GM19463 (cell line): ENCODE measurements around the gene TTLL11.

Experiments
- ATAC-seq: cut with Tn5 transposase; IDR thresholded peaks from one replicate; pipeline ENCODE4 v1.9.1; 2021; ENCODE audit warnings: mild to moderate bottlenecking, moderate library complexity; ENCODE audit not compliant: unreplicated experiment

Gene TTLL11

DNA sequence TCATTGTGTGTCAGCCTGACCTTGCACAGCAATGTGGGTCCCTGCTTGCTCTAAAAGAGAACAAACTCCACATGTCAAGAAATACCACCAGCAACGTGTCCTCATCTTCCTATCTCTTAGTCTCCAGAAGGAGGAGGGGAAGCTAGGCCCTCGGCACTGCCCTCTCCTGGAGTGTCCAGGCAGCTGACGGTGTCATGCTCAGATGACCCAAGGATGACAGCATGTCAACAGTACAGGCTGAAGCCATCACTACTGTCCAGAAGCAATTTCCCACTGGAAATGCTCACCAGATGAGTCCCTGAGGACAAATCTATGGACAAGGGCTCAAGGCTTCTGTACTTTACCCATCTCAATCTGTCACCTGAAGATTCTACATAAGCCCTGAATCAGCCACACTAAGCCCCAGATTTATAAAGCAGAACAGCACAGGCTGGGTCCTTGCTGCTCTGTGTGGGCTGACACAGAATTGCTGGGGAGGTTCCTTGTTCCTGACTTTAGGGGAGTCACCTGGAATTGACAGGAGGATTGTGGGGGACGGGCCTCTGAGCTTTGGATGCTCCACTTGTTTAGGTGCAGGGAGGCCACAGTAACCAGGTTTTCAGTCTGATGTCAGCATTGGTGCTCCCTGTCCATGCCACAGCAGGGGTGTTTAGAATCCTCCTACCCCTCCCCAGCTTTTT is 231.5 kb downstream of the TTLL11 start:
- ATAC-seq: no peak

DNA sequence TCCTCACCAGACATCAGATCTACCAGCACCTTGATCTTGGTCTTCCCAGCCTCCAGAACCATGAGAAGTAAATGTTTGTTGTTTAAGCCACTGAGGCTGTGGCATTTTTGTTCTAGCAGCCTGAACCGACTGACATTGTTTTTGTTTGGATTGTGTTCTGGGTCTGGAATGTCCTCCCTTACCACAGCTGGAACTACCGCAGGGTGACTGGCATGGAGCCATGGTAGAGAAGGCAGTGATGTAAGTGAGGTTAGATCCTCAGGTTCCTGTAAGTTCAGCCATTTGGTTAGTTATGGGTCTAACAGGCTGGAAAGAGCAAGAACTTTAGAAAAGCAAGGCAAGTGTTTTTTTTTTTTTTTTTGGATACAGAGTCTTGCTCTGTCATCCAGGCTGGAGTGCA is 232.4 kb downstream of the TTLL11 start:
- no peak for ATAC-seq

DNA sequence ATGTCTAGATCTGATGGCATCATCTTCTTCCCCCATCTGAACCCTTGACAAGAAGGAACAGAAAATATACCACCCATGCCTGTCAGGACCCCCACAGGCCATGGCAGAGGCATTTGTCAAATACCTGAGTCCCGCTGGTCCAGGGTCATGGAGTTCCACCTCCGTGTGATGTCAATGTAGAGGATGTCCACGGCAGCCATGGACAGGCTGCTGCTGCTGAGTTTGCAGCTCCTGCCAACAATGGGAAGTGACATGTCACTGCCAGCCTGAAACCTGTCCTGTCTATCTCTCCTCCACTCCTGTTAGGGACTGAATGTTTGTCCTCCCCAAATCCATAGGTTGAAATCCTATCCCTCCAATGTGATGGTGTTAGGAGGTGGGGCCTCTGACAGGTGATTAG is 232.9 kb downstream of the TTLL11 start:
- no peak for ATAC-seq

DNA sequence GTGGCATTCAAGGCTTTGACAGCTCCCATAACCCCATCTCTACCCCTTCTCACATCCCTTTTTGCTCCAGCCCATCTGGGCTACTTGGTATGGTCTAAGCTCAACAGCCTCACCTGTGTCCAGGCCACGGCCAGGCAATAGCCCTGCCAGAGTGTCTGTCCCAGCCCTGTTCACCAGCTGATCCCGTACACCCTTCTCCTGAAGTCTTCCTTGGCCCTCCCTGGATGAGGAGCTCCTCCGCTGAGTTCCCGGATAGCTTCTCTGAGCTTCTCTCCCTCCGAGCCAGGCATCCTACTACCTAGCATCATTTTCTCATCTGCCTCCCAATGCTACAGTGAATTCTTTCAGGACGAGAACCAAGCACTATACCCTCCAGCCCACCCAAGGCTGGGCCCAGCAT is 233.5 kb downstream of the TTLL11 start:
- no peak for ATAC-seq

DNA sequence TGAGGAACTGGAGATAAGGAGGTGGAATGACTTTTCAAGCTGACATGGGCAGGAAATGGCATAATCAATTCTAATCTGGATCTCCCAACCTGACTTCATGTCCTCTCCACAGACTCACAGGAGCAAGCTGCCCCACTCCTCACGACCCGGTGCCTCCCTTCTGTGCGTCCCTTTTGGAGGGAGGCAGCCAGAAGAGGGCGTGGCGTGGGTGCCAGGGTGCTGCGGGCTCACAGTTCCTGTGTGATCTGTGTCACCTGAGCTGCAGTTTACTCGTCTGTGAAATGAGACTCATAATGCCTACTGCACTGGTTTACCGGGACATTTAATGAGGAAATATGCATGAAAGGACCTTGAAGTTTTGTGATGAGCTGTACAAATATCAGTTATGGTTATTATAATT is 234.3 kb downstream of the TTLL11 start:
- no peak for ATAC-seq

DNA sequence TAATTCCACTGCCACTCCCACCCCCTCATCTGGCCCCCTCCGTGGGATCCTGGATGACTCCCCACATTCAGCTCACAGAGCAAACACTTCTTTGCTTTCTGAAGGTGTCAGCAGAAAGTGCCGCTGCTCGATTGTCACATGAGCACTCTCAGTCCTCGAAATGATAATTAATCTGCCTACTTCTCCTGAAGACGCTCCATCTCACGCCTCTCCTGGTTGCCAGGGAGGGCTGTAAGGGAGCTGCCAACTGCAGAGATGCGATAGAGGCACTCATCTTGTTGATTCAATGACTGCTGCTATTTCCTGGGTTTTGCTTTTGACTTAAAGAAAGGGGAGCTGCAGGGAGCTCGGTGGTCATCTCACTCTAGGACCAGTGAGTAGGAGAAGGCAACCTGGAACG is 235.2 kb downstream of the TTLL11 start:
- ATAC-seq: no peak

DNA sequence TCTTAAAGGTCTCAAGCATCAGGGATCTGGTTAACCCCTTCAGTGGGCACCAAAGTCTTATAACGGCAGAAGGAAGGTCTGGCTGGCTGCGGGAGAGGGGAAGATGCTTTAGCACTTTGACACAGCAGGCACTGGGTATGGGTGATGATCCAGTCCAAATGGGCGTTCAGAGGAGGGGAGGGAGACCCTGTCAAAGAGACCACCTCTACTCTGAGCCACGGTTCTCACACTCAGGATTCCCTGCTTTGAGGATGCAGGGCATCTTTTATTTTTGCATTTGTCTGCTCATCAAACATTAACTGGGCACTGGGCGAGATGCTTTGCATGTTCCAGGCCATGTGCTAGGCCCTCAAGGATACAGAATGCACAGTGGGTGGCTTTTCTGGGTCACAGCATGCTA is 237.6 kb downstream of the TTLL11 start:
- ATAC-seq: no peak

DNA sequence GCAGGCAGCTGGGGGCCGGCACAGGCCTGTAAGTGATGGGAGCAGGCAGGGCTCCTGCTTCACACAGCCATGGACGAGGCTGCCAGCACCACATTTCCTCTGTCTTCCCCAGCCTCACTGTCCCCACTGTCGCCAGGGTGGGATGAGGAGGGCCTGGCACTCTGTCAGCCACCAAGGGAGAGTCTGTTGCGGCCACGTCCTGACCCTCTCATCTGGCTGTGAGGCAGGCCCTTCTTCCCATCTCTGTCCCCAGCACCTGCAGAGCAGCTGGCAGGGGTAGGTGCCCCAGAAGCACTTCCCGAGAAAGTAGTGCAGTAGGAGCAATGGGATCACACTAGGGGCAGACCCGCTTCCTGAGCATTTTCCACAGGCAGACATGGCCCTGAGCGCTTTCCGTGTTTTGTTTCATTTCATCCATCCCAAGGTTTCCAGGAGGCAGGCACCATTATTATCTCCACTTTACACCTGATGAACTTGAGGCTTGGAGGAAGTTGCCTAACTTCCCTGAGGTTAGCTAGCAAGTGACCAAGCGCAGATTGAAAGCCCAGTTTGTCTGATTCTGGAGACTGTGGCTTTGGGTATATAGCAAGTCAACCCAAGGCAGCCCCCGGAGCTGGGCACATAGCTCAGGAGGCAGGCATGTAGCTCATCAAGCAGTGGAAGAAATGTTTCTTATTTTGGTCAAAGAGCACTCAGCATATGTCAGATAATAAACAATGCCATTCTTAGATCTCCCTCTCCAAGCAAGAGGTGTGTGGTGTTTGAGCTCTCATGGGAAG is 239.3 kb downstream of the TTLL11 start:
- ATAC-seq: no peak

DNA sequence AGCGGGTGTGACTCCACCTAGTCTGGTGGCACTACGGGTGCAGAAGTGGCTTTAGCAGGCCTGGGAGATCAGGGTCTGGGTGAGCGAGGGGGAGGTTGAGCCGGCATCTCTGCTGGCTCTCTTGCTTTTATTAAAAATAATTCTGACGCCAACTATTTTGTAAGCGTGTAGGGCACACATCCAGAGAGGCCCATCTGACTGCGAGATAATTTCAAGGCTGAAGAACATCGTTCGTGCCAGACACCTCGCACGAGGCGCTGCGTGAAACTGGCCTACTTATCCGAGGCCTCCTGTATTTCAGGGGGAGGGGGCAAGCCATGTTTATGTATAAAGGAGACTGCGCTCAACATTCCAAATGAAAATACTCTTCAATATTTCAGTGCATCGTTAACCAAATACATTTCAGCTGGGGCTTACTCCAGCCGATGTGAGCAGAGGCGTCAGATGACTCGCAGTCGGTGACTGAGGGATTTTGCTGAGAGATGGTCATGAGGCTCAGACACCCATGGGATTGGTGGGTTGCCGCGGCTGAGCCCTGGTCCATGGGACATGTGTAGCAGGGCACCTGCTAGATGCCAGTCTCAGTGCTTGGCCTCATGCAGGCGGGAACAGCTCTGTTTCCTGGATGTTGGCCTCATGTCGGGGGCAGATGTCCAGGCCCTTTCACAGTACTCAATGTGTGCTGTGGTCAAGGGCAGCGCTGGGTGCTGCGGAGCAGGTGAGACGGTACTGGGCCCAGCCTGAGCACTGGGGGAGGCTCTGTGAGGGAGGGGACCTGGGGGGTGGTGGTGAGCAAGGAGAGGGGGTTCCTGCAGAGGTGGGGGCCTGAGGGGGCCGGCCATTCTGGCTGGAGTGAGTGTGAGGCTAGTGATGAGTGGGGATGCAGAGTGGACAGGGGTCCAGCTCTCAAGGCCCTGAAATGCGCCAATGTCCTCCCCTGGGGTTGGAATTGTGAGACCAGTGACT is 240.2 kb downstream of the TTLL11 start:
- ATAC-seq: no peak

DNA sequence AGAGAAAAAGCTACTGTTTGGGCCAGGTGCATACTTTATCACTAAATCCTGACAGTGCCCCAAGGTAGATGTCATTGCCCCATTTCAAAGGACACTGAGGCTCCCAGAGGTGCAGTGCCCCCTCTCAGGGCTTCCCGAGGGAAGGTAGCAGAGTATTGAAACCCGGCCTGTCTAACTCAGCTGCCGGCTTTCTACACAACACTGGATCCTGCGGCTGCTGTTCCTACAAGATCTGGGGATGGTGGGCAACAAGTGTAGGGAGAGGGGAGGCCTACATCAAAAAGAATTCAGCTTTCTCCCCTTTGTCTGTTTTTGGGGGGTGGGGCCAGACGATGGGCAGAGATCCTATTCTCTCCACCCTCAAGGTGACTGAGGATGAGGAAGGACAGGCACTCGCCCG is 240.9 kb downstream of the TTLL11 start:
- no peak for ATAC-seq

DNA sequence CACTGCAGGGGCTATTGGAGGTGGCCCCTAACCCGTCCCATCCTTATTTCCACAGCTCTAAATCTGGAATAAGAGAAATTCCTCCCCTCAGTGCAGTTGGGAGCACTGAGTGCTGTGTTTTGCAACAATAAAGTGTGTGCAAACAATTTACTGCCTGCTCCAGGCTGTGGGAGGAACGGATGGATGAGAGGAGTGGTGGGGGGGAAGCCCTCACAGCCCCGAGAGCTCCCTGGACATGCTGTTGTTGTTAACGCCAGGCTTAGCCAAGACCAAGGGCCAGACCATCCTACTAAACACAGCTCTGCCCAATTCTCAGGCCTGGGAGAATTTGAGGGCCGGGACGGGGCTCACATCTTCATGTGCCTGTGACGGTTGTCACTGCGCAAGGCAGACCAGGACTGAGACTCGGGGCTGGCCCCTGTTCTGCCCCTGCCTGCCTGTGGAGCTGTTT is 241.4 kb downstream of the TTLL11 start:
- no peak for ATAC-seq

DNA sequence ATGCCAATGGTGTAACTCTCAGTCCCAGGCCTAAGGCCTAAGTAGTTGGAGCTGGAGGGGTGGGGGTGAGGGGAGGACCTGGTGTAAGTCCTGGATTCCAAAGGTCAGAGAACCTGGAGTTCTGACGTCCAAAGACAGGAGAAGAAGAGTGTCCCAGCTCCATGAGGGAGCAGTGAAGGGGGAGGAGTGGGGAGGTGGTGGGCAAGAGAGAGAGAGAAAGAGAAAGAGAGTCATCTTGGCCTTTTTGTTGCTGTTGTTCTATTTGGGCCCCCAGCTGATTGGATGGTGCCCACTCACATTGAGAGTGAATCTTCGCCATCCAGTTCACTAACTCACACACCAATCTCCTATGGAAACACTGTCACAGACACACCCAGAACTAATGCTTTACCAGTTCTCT is 242.7 kb downstream of the TTLL11 start:
- ATAC-seq: no peak

DNA sequence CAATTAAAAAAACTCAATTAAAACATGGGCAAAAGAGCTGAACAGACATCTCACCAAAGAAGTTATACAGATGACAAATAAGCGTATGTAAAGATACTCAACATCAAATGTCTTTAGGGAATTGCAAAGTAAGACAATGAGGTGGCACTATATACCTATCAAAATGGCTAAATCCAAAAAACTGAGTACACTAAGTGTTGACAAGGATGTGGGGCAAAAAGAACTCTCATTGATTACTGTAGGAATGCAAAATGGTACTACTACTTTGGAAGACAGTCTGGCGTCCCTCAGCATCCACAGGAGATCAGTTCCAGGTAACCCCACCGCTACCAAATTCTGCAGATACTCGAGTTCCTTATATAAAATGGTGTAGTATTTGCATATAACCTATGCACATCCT is 243.6 kb downstream of the TTLL11 start:
- ATAC-seq: no peak

DNA sequence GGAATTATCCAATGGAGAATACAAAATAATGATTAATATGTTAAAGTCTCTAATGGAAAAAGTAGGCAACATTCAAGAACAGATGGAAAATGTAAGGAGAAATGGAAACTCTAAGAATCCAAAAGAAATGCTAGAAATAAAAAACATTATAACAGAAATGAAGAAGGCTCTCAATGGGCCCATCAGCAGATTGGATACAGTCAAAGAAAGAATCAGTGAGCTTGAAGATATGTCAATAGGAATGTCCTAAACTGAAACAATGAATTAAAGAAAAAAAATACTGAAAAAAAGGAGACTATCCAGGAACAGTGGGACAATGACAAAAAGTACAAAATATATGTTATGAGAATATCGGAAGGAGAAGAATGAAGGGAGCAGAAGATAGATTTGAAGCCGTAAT is 248.5 kb downstream of the TTLL11 start:
- no peak for ATAC-seq

DNA sequence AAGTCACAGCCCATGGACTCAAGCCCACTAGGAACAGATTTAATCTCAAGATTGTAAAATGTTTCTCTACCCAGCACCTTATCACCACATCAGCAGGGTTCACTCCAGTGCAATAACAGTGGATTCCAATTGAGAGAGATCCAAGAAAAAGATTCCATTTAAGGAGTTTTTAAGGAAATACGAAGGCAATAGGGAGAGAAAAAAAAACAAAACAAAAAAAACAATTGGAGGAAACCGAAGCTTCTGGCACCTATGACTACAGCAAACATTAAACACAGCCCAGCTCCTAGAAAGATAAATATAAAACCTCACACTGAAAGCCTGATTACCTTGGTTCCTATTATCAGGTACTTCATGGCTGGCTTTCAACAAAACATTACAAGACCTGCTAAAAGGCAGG is 249.0 kb downstream of the TTLL11 start:
- ATAC-seq: no peak

DNA sequence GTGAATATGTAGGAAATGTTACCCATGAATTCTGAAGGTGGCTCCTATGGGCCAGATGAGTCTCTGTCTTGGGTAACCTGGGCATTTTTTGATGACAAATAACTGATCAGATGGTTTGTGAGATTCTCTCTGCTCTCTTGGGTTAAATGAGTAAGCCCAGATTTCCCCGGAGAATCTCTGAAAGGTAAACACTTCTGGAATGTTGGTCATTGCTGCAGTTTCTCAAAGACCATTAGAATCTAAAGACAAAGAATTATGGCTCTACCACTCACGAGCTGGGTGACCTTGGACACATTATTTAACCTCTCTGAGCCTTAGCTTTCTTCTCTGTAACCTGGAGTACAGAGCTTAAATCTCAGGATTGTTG is 250.5 kb downstream of the TTLL11 start:
- ATAC-seq: no peak

DNA sequence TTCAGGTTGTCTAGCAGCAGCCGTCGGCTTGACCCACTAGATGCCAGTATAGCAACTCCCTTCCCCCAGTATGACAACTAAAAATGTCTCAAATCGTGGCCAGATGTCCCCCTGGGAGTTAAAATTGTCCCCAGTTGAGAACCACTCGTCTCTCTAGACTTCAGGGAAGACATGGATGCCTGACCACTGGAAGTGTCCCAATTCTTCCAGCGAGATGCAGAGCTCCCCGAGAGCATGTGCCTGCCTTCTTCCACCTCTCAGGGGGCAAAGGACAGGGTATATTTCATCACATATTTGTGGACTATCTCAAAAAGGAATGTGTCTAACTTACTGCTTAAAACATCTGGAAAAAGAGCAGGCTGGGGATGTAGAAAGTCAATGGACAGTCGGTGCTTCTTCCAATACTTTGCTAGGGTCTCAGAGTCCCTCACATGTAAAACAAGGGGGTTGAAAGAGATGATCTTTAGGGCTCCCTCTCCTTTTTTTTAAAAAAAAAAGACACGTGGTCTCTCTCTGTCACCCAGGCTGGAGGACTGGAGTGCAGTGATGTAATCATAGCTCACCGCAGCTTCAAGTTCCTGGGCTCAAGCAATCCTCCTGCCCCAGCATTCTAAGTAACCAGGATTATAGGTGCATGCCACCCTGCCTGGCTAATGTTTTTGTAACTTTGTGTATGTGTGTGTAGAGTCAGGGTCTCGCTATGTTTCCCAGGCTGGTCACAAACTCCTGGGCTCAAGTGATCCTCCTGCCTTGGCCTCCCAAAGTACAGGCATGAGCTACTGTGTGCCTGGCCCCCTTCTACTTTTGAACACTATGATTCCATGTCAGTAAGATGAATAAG is 251.1 kb downstream of the TTLL11 start:
- no peak for ATAC-seq

DNA sequence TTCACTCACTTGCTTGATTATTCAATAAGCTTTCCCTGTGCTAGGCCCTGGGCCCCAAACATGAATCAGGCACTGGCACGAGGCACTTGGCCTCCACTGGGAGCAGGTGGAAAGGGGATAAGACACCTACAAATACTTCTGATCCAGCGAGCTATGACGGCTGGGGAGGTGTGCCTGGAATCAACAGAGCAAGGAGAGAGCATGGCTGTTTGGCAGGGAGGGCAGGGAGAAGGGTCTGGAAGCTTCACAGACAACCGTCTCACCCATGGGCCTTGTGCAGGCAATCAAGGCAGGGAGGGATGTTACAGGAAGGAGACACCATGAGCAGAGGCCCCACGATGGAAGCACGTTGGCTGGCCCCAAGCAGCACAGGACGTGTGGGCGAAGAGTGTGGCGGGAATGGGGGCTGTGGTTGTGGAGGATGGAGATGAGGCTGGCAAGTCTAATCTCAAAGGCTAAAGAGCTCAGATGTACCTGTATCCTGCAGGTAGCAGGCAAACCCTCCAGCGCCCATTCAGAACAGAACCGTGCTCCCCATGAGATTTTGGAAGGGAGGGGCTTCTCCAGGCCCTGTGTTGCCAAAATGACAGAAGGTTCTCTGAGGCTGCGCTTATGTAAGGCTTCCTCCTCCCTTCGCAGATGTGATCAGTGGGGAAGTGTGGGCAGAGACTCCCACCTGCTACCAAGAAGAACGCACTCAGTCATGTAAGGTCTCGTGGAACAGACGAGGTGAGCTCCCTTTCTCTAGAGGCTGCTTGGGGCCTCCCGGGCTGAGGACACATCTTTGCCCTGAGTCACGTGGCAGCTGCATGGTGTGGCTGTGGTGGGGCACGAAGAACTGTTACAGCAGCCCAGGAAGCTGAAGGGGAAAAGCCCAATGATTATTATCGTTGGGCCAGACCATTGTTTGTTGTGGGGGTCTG is 252.0 kb downstream of the TTLL11 start:
- ATAC-seq: no peak

DNA sequence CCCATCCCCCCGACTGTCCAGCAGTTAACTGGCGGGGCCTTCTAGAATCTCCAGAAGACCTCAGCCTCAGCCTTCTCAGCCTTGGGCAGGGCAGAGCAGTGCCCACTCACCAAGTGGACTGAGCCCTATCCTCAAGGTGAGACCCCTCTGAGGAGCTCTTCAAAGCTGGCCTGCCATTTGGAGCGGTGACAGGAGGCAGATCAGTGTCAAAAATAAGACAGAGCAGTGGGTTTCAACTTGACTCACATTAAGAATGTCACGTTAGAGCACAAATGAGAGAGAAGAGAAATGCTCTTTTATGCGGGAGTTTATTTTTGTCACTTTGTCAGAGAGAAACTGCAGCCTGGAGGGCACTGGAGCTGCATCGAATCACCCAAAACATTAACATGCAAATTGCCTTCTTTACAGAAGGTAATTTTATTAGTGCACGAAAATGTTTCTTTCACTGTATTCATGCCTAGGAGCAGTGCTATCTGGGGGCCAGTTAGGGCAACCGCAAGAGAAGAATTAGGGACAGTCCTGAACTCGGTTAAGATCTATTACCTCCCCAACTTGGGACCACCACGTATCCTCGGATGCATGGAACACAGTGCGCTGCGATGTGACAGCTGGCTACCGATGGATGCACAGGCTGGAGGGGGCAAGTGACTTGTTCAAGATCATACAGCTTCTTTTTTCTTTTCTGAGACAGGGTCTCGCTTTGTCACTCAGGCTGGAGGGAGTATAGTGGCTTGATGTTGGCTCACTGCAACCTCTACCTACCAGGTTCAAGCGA is 253.2 kb downstream of the TTLL11 start:
- ATAC-seq: no peak
